ENCODE measurements around the gene TMPRSS13. TPM values are rescaled to one million over a fixed set of nuclear protein-coding genes. Genes with fewer than 3 reads are reported as not detected.

The TMPRSS13 gene
- total RNA-seq, 1 donor from 2014 or later = not detected

GRCh38 chr11:117941163-117941707 is 12.0 kb upstream of the TMPRSS13 start:
- no peak overlapping the region for H3K27ac Mint-ChIP-seq (ENCODE audit: unreplicated experiment)
- peaks cover 11% of the 10 kb centered on the region for H3K9me3 Mint-ChIP-seq (ENCODE audit: low read depth)
- H3K4me1 Mint-ChIP-seq (ENCODE audit: low read depth) = peaks cover 14% of the 10 kb centered on the region
- no peaks in the 10 kb centered on the region for H3K36me3 Mint-ChIP-seq (ENCODE audit: low read depth)
- no peak for DNase-seq (ENCODE audit: low spot score)
- H3K4me3 Mint-ChIP-seq (ENCODE audit: unreplicated experiment) = no peak overlapping the region
- H3K27me3 Mint-ChIP-seq (ENCODE audit: low read depth) = peaks cover 2% of the 10 kb centered on the region
- TF ChIP-seq CTCF (IDR thresholded peaks at IDR 0.05) = no peak

GRCh38 chr11:117940736-117941135 is 11.5 kb upstream of the TMPRSS13 start:
- DNase-seq (ENCODE audit: low spot score) = no peak
- Mint-ChIP-seq H3K27me3 (ENCODE audit: low read depth) (peaks cover 2% of the 10 kb centered on the region), H3K4me3 (ENCODE audit: unreplicated experiment) (no peak overlapping the region), H3K9me3 (ENCODE audit: low read depth) (peaks cover 11% of the 10 kb centered on the region), H3K36me3 (ENCODE audit: low read depth) (no peaks in the 10 kb centered on the region), H3K27ac (ENCODE audit: unreplicated experiment) (no peak overlapping the region), H3K4me1 (ENCODE audit: low read depth) (peaks cover 15% of the 10 kb centered on the region)
- TF ChIP-seq CTCF (IDR thresholded peaks at IDR 0.05) = no peak

GRCh38 chr11:117936973-117937372 is 7.8 kb upstream of the TMPRSS13 start:
- no peaks in the 10 kb centered on the region for H3K36me3 Mint-ChIP-seq (ENCODE audit: low read depth)
- H3K4me1 Mint-ChIP-seq (ENCODE audit: low read depth) = peaks cover 15% of the 10 kb centered on the region
- no peak for DNase-seq (ENCODE audit: low spot score)
- H3K27ac Mint-ChIP-seq (ENCODE audit: unreplicated experiment) = no peak overlapping the region
- TF ChIP-seq CTCF (IDR thresholded peaks at IDR 0.05) = no peak
- peaks cover 4% of the 10 kb centered on the region for H3K27me3 Mint-ChIP-seq (ENCODE audit: low read depth)
- H3K9me3 Mint-ChIP-seq (ENCODE audit: low read depth) = no peaks in the 10 kb centered on the region
- no peak overlapping the region for H3K4me3 Mint-ChIP-seq (ENCODE audit: unreplicated experiment)

GRCh38 chr11:117934526-117935307 is 5.5 kb upstream of the TMPRSS13 start:
- H3K4me3 Mint-ChIP-seq (ENCODE audit: unreplicated experiment) = no peak overlapping the region
- peaks cover 9% of the 10 kb centered on the region for H3K27me3 Mint-ChIP-seq (ENCODE audit: low read depth)
- no peak overlapping the region for H3K27ac Mint-ChIP-seq (ENCODE audit: unreplicated experiment)
- DNase-seq (ENCODE audit: low spot score) = peak; percentile 79
- H3K9me3 Mint-ChIP-seq (ENCODE audit: low read depth) = no peaks in the 10 kb centered on the region
- TF ChIP-seq CTCF (IDR thresholded peaks at IDR 0.05) = no peak
- no peaks in the 10 kb centered on the region for H3K36me3 Mint-ChIP-seq (ENCODE audit: low read depth)
- H3K4me1 Mint-ChIP-seq (ENCODE audit: low read depth) = peaks cover 15% of the 10 kb centered on the region

GRCh38 chr11:117933930-117934329 is 4.7 kb upstream of the TMPRSS13 start:
- H3K4me3 Mint-ChIP-seq (ENCODE audit: unreplicated experiment) = no peak overlapping the region
- TF ChIP-seq CTCF (IDR thresholded peaks at IDR 0.05) = no peak
- no peaks in the 10 kb centered on the region for H3K9me3 Mint-ChIP-seq (ENCODE audit: low read depth)
- peaks cover 15% of the 10 kb centered on the region for H3K4me1 Mint-ChIP-seq (ENCODE audit: low read depth)
- H3K27ac Mint-ChIP-seq (ENCODE audit: unreplicated experiment) = no peak overlapping the region
- H3K36me3 Mint-ChIP-seq (ENCODE audit: low read depth) = no peaks in the 10 kb centered on the region
- no peak for DNase-seq (ENCODE audit: low spot score)
- peaks cover 12% of the 10 kb centered on the region for H3K27me3 Mint-ChIP-seq (ENCODE audit: low read depth)

Measured in chondrocyte (in vitro differentiated cells).